ENCODE measurements around the gene RPP14. TPM values are rescaled to one million over a fixed set of nuclear protein-coding genes. Genes with fewer than 3 reads are reported as not detected.

Gene RPP14
- total and polyA plus RNA-seq, 2 experiments from 2014 or later, result 11.7 to 18.6 TPM

DNA sequence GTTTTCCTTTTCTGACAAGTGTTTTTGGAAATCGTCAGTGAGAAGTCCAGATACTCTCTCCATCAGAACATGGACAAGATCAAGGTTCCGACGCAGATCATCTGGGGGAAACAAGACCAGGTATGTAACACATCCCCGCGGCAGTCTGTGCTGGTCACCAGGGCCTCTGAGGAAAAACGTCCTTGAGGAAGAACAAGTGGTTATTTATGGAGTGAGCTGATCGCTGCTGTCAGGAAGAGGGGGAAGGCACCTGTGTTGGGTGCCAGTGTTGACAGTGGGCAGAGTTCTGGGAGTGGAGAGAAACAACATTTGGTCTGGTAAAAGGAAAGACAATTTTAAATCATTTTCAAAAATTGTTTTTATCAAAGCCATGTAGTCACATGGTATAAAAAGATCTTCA lies 20.7 kb upstream of the RPP14 start (continued):
- TF ChIP-seq, protein P1, sequence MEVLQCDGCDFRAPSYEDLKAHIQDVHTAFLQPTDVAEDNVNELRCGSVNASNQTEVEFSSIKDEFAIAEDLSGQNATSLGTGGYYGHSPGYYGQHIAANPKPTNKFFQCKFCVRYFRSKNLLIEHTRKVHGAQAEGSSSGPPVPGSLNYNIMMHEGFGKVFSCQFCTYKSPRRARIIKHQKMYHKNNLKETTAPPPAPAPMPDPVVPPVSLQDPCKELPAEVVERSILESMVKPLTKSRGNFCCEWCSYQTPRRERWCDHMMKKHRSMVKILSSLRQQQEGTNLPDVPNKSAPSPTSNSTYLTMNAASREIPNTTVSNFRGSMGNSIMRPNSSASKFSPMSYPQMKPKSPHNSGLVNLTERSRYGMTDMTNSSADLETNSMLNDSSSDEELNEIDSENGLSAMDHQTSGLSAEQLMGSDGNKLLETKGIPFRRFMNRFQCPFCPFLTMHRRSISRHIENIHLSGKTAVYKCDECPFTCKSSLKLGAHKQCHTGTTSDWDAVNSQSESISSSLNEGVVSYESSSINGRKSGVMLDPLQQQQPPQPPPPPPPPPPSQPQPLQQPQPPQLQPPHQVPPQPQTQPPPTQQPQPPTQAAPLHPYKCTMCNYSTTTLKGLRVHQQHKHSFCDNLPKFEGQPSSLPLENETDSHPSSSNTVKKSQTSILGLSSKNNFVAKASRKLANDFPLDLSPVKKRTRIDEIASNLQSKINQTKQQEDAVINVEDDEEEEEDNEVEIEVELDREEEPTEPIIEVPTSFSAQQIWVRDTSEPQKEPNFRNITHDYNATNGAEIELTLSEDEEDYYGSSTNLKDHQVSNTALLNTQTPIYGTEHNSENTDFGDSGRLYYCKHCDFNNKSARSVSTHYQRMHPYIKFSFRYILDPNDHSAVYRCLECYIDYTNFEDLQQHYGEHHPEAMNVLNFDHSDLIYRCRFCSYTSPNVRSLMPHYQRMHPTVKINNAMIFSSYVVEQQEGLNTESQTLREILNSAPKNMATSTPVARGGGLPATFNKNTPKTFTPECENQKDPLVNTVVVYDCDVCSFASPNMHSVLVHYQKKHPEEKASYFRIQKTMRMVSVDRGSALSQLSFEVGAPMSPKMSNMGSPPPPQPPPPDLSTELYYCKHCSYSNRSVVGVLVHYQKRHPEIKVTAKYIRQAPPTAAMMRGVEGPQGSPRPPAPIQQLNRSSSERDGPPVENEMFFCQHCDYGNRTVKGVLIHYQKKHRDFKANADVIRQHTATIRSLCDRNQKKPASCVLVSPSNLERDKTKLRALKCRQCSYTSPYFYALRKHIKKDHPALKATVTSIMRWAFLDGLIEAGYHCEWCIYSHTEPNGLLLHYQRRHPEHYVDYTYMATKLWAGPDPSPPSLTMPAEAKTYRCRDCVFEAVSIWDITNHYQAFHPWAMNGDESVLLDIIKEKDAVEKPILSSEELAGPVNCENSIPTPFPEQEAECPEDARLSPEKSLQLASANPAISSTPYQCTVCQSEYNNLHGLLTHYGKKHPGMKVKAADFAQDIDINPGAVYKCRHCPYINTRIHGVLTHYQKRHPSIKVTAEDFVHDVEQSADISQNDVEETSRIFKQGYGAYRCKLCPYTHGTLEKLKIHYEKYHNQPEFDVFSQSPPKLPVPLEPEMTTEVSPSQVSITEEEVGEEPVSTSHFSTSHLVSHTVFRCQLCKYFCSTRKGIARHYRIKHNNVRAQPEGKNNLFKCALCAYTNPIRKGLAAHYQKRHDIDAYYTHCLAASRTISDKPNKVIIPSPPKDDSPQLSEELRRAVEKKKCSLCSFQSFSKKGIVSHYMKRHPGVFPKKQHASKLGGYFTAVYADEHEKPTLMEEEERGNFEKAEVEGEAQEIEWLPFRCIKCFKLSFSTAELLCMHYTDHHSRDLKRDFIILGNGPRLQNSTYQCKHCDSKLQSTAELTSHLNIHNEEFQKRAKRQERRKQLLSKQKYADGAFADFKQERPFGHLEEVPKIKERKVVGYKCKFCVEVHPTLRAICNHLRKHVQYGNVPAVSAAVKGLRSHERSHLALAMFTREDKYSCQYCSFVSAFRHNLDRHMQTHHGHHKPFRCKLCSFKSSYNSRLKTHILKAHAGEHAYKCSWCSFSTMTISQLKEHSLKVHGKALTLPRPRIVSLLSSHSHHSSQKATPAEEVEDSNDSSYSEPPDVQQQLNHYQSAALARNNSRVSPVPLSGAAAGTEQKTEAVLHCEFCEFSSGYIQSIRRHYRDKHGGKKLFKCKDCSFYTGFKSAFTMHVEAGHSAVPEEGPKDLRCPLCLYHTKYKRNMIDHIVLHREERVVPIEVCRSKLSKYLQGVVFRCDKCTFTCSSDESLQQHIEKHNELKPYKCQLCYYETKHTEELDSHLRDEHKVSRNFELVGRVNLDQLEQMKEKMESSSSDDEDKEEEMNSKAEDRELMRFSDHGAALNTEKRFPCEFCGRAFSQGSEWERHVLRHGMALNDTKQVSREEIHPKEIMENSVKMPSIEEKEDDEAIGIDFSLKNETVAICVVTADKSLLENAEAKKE (CRISPR knock-in tag; IDR thresholded peaks at IDR 0.05), result no peak
- TF ChIP-seq CREB1 (CRISPR knock-in tag; IDR thresholded peaks at IDR 0.05; ENCODE audit: low read depth) (no peak), ZNF114 (CRISPR knock-in tag; IDR thresholded peaks at IDR 0.05) (no peak)
- TF ChIP-seq, protein P2, sequence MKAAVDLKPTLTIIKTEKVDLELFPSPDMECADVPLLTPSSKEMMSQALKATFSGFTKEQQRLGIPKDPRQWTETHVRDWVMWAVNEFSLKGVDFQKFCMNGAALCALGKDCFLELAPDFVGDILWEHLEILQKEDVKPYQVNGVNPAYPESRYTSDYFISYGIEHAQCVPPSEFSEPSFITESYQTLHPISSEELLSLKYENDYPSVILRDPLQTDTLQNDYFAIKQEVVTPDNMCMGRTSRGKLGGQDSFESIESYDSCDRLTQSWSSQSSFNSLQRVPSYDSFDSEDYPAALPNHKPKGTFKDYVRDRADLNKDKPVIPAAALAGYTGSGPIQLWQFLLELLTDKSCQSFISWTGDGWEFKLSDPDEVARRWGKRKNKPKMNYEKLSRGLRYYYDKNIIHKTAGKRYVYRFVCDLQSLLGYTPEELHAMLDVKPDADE (IDR thresholded peaks at IDR 0.05), result no peak

DNA sequence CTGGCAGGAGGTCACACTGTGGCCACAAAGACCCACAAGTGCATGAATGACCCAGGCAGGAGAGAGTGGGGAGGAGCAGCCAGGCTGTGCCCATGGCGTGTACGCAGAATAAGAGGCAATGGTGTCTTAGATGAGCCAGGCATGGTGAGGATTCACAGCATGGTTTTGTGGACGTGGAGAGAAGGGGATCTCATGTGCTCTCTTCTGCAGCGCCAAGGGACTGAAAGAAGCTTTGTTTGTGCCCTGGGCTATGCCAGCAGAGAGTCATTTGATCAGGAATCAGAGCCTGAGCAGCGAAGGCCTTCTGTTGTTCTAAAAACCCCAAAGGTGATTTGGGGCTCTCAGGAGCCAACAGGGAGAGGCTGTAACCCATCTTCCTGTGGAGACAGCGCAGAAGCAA lies 18.7 kb upstream of the RPP14 start:
- no peak for ATAC-seq
- Histone ChIP-seq H3K27me3 (ENCODE audit: insufficient read depth) (no peaks in the 10 kb centered on the region), H3K79me2 (replicated peaks; ENCODE audit: insufficient read depth) (no peaks in the 10 kb centered on the region), H4K20me1 (replicated peaks; ENCODE audit: insufficient read depth) (no peaks in the 10 kb centered on the region), H3K4me3 (no peak overlapping the region), H3K36me3 (ENCODE audit: insufficient read depth) (no peaks in the 10 kb centered on the region), H3F3A (replicated peaks; ENCODE audit: low read depth) (no peaks in the 10 kb centered on the region), H3K4me2 (no peak overlapping the region), H3K9me2 (ENCODE audit: insufficient read depth) (no peaks in the 10 kb centered on the region), H2AFZ (no peak overlapping the region), H3K27ac (ENCODE audit: low read depth) (no peak overlapping the region), H3K4me1 (ENCODE audit: insufficient read depth) (no peaks in the 10 kb centered on the region)
- Mint-ChIP-seq H3K27ac (no peak overlapping the region), H3K9me3 (peaks cover 26% of the 10 kb centered on the region), H3K4me3 (no peak overlapping the region), H3K27me3 (ENCODE audit: insufficient read depth, low read depth, poor library complexity) (peaks cover 3% of the 10 kb centered on the region), H3K4me1 (no peaks in the 10 kb centered on the region), H3K36me3 (ENCODE audit: low read depth) (peaks cover 24% of the 10 kb centered on the region)
- DNase-seq (ENCODE audit: low spot score), result no peak
- TF ChIP-seq POLR2AphosphoS5 (IDR thresholded peaks at IDR 0.05; ENCODE audit: low read depth), result no peak
- TF ChIP-seq, protein P1 (CRISPR knock-in tag; IDR thresholded peaks at IDR 0.05), result no peak
- TF ChIP-seq JUNB (IDR thresholded peaks at IDR 0.05; ENCODE audit: unreplicated experiment), result no peak

All from GM23338 (cell line).